Skin epidermis (tissue), 12 donors: ENCODE measurements around the gene RPS26.
"Not testable (repeated sequence)": the region's sequence is repeated elsewhere in the genome, so short reads cannot be mapped to it uniquely, and the experiment has no call there.

Experiments
- H3K27ac ChIP-seq, 21 experiments: fragments of 200-600 bp; sonication (generic) in 11 of 21; one replicate each; pipeline ENCODE4 v1.5.0; 2020; ENCODE audit warnings: mild to moderate bottlenecking in 3 of 21, inconsistent platforms in 2 of 21, moderate library complexity in 2 of 21
- H3K4me3 ChIP-seq, 7 experiments: fragments of 200-600 bp; sonication (generic) in 2 of 7; one replicate each; pipeline ENCODE4 v1.5.0; 2020; ENCODE audit warnings: inconsistent platforms in 2 of 7, mild to moderate bottlenecking in 2 of 7, moderate library complexity in 1 of 7

The RPS26 gene

GRCh38 chr12:56061982-56062381 lies 20.3 kb downstream of the RPS26 start:
- H3K4me3 ChIP-seq, result no peak overlapping the region
- no peak overlapping the region for H3K27ac ChIP-seq

- Histone ChIP-seq H3K4me3 (no peak overlapping the region), H3K27ac (no peak overlapping the region)
These were observed 21.3 kb downstream of the RPS26 start for GRCh38 chr12:56062996-56063395.

- Histone ChIP-seq H3K4me3 (no peak overlapping the region), H3K27ac (no peak overlapping the region)
These were observed 29.9 kb downstream of the RPS26 start for GRCh38 chr12:56071648-56072047.

GRCh38 chr12:56074396-56074795 lies 32.7 kb downstream of the RPS26 start:
- Histone ChIP-seq H3K27ac (no peak overlapping the region), H3K4me3 (no peak overlapping the region)

- H3K27ac ChIP-seq, H3K4me3 ChIP-seq: not testable (repeated sequence)
These were observed 36.2 kb downstream of the RPS26 start for GRCh38 chr12:56077966-56078365.

- Histone ChIP-seq H3K4me3 (peak overlapping the region in 1 of 7 experiments; percentile 77), H3K27ac (peak overlapping the region in 13 of 21 experiments; percentile 73 to 93 (median 87))
These were observed 36.7 kb downstream of the RPS26 start for GRCh38 chr12:56078427-56078826.

GRCh38 chr12:56078931-56079722 lies 37.4 kb downstream of the RPS26 start:
- peak overlapping the region; percentile 38 to 77 (median 61) for H3K4me3 ChIP-seq
- peak overlapping the region; percentile 33 to 93 (median 86) for H3K27ac ChIP-seq

- Histone ChIP-seq H3K27ac (peak within 1 kb of the TSS; percentile 33 to 93 (median 86)), H3K4me3 (peak within 1 kb of the TSS; percentile 38 to 77 (median 61))
These were observed 38.2 kb downstream of the RPS26 start, which contains the start of gene ERBB3 for GRCh38 chr12:56079723-56080555. Gene ERBB3, plus strand, starts transcription at chr12:56080165. Its CDS starts 136 bp downstream, at chr12:56080301.

- Histone ChIP-seq H3K27ac (peak overlapping the region in 20 of 21 experiments; percentile 68 to 93 (median 85)), H3K4me3 (peak overlapping the region; percentile 38 to 77 (median 61))
These were observed 38.9 kb downstream of the RPS26 start for GRCh38 chr12:56080556-56081138.

- Histone ChIP-seq H3K4me3 (peak overlapping the region; percentile 38 to 77 (median 61)), H3K27ac (peak overlapping the region in 13 of 21 experiments; percentile 14 to 93 (median 87))
These were observed 40.0 kb downstream of the RPS26 start for GRCh38 chr12:56081393-56082347.

GRCh38 chr12:56082382-56082781 lies 40.7 kb downstream of the RPS26 start:
- Histone ChIP-seq H3K4me3 (no peak overlapping the region), H3K27ac (peak overlapping the region in 6 of 21 experiments; percentile 8 to 93 (median 62))

GRCh38 chr12:56082967-56083366 lies 41.2 kb downstream of the RPS26 start:
- Histone ChIP-seq H3K27ac (peak overlapping the region in 5 of 21 experiments; percentile 2 to 93 (median 43)), H3K4me3 (no peak overlapping the region)

- Histone ChIP-seq H3K27ac (peak overlapping the region in 2 of 21 experiments; percentile 39 to 42), H3K4me3 (no peak overlapping the region)
These were observed 43.3 kb downstream of the RPS26 start for GRCh38 chr12:56084958-56085543.

GRCh38 chr12:56086096-56086495 lies 44.4 kb downstream of the RPS26 start:
- Histone ChIP-seq H3K27ac (peak overlapping the region in 3 of 21 experiments; percentile 6 to 31 (median 9)), H3K4me3 (no peak overlapping the region)

- peak overlapping the region in 6 of 21 experiments; percentile 6 to 37 (median 24) for H3K27ac ChIP-seq
These were observed 44.9 kb downstream of the RPS26 start for GRCh38 chr12:56086608-56087007.

GRCh38 chr12:56087220-56087619 lies 45.5 kb downstream of the RPS26 start:
- H3K4me3 ChIP-seq, result no peak overlapping the region
- H3K27ac ChIP-seq, result peak overlapping the region in 6 of 21 experiments; percentile 6 to 52 (median 25)

More at GRCh38 chr12:56086608-56087007, 44.9 kb downstream of the RPS26 start:
- no peak overlapping the region for H3K4me3 ChIP-seq
